Measurements from ENCODE around the gene DEXI. TPM values are rescaled to one million over a fixed set of nuclear protein-coding genes. Genes with fewer than 3 reads are reported as not detected.

The DEXI gene
- total RNA-seq, 1 experiment from 2014 or later = 28.3 TPM

DNA sequence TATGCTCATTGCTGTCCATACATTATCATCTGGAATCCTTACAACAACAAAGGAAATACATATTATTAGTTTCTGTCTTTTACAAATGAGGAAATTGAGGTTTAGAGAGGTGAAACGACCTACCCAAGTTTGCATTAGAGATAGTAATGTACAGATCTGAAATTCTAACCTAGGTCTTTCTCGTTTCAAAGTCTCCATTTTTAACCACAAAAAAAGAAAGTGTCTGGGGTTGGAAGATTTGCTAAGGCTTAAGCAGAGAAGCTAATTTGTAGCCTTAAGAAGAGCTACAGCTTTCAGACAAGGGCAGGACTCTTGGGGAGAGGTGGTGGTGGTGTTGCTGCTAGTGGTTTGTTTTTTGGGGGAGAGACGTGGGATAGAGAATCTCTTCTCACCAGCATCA lies 46.1 kb downstream of the DEXI start:
- H3K23ac ChIP-seq (ENCODE audit: insufficient read length, low read depth, low read length) = no peak overlapping the region
- H3K4me3 Mint-ChIP-seq = no peak overlapping the region
- H2BK12ac ChIP-seq (ENCODE audit: insufficient read length, low read depth, low read length) = no peak overlapping the region

More for the DNA sequence above, 46.1 kb downstream of the DEXI start:
- DNase-seq = no peak
- H4K91ac ChIP-seq (ENCODE audit: insufficient read length, low read depth, low read length) = no peak overlapping the region
- no peak overlapping the region for H3K27ac ChIP-seq (ENCODE audit: insufficient read length, low read depth, low read length)
- H3K27me3 ChIP-seq (ENCODE audit: insufficient read depth, low read length) = no peaks in the 10 kb centered on the region
- no peaks in the 10 kb centered on the region for H3K79me2 ChIP-seq (ENCODE audit: insufficient read depth, low read length)
- peaks cover 2% of the 10 kb centered on the region for H4K20me1 ChIP-seq (ENCODE audit: control insufficient read depth, insufficient read depth, insufficient read length)
- no peak overlapping the region for H2BK15ac ChIP-seq (ENCODE audit: low read depth, low read length)
- TF ChIP-seq, protein P1, sequence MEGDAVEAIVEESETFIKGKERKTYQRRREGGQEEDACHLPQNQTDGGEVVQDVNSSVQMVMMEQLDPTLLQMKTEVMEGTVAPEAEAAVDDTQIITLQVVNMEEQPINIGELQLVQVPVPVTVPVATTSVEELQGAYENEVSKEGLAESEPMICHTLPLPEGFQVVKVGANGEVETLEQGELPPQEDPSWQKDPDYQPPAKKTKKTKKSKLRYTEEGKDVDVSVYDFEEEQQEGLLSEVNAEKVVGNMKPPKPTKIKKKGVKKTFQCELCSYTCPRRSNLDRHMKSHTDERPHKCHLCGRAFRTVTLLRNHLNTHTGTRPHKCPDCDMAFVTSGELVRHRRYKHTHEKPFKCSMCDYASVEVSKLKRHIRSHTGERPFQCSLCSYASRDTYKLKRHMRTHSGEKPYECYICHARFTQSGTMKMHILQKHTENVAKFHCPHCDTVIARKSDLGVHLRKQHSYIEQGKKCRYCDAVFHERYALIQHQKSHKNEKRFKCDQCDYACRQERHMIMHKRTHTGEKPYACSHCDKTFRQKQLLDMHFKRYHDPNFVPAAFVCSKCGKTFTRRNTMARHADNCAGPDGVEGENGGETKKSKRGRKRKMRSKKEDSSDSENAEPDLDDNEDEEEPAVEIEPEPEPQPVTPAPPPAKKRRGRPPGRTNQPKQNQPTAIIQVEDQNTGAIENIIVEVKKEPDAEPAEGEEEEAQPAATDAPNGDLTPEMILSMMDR (conservative IDR thresholded peaks at IDR 0.05) = no peak
- no peak overlapping the region for H3K56ac ChIP-seq (ENCODE audit: insufficient read length, low read depth, low read length)
- H3K79me1 ChIP-seq (ENCODE audit: insufficient read depth, low read depth, low read length, poor library complexity, severe bottlenecking) = no peaks in the 10 kb centered on the region
- no peak overlapping the region for H3T11ph ChIP-seq (ENCODE audit: low read length)
- Mint-ChIP-seq H3K4me1 (peaks cover 11 to 15% of the 10 kb centered on the region in 2 experiments), H3K36me3 (ENCODE audit: insufficient read depth in 1 of 3, low read depth in 3 of 3) (no peaks in the 10 kb centered on the region), H3K27ac (no peak overlapping the region), H3K9me3 (no peaks in the 10 kb centered on the region), H3K27me3 (ENCODE audit: low read depth) (peaks cover 20% of the 10 kb centered on the region)
- no peak overlapping the region for H3K4me2 ChIP-seq (ENCODE audit: insufficient read depth, insufficient read length, low read length)
- no peak overlapping the region for H3K18ac ChIP-seq (ENCODE audit: insufficient read length, low read depth, low read length)
- no peak overlapping the region for H2BK120ac ChIP-seq (ENCODE audit: low read depth, low read length, poor library complexity, severe bottlenecking)
- no peak overlapping the region for H4K5ac ChIP-seq (ENCODE audit: insufficient read length, low read depth, low read length)
- no peaks in the 10 kb centered on the region for H3K9me3 ChIP-seq (ENCODE audit: control insufficient read depth, low read depth, low read length)
- H3K4ac ChIP-seq (ENCODE audit: low read depth, low read length) = no peak overlapping the region
- WGBS (ENCODE audit: extremely low coverage, insufficient read length, low lambda C conversion rate) = no CpG with 5 or more reads among the region's 3 CpGs
- H2AFZ ChIP-seq (ENCODE audit: low read length) = no peak overlapping the region
- no peak overlapping the region for H2BK5ac ChIP-seq (ENCODE audit: insufficient read length, low read length)
- no peak overlapping the region for H3K14ac ChIP-seq (ENCODE audit: insufficient read depth, low read length)
- H3K4me1 ChIP-seq (ENCODE audit: insufficient read depth, low read length) = no peaks in the 10 kb centered on the region; the same call in 1 of the 2 replicates
- H3K9ac ChIP-seq (ENCODE audit: extremely low read depth, insufficient read length, low read length) = no peak overlapping the region
- no peak overlapping the region for H2AK5ac ChIP-seq (ENCODE audit: insufficient read length, low read length)
- H2BK20ac ChIP-seq (ENCODE audit: low read depth, low read length, poor library complexity, severe bottlenecking) = no peak overlapping the region
- no peak overlapping the region for H4K8ac ChIP-seq (replicated peaks; ENCODE audit: insufficient read length, low read depth, low read length)
- no peaks in the 10 kb centered on the region for H3K23me2 ChIP-seq (ENCODE audit: insufficient read length, low read depth, low read length, poor library complexity, severe bottlenecking)

Measured in H9 (cell line).